GM18508 (cell line): ENCODE data around the gene MAP1B.
"Not testable (repeated sequence)": the region's sequence is repeated elsewhere in the genome, so short reads cannot be mapped to it uniquely, and the experiment has no call there.

Experiments used
- ATAC-seq: cut with Tn5 transposase; IDR thresholded peaks from one replicate; pipeline ENCODE4 v1.9.1; 2021; ENCODE audit warnings: moderate number of reproducible peaks; ENCODE audit not compliant: insufficient read depth, unreplicated experiment

The MAP1B gene

GRCh38 chr5:72107131-72107900 lies at the start of gene MAP1B:
Gene MAP1B (plus strand): TSS chr5:72107475. CDS start chr5:72107532, 57 bp downstream.
- no peak for ATAC-seq

- ATAC-seq: no peak
These were observed 49.5 kb upstream of the MAP1B start for GRCh38 chr5:72057816-72058215.

GRCh38 chr5:72063219-72063819 lies 44.0 kb upstream of the MAP1B start:
- no peak for ATAC-seq

GRCh38 chr5:72064801-72065570 lies 42.3 kb upstream of the MAP1B start:
- no peak for ATAC-seq

GRCh38 chr5:72065751-72066255 lies 41.5 kb upstream of the MAP1B start:
- no peak for ATAC-seq

- ATAC-seq: no peak
These were observed 40.6 kb upstream of the MAP1B start for GRCh38 chr5:72066705-72067107.

GRCh38 chr5:72067682-72068470 lies 39.4 kb upstream of the MAP1B start:
- ATAC-seq: no peak

GRCh38 chr5:72070529-72070928 lies 36.7 kb upstream of the MAP1B start:
- ATAC-seq: no peak

- ATAC-seq: no peak
These were observed 35.4 kb upstream of the MAP1B start for GRCh38 chr5:72071906-72072305.

- ATAC-seq: no peak
These were observed 33.0 kb upstream of the MAP1B start for GRCh38 chr5:72074251-72074650.

GRCh38 chr5:72075461-72075860 lies 31.8 kb upstream of the MAP1B start:
- ATAC-seq: no peak

GRCh38 chr5:72076621-72077300 lies 30.5 kb upstream of the MAP1B start:
- ATAC-seq: no peak

- no peak for ATAC-seq
These were observed 29.9 kb upstream of the MAP1B start for GRCh38 chr5:72077390-72077789.

- ATAC-seq: no peak
These were observed 28.0 kb upstream of the MAP1B start for GRCh38 chr5:72079288-72079687.

GRCh38 chr5:72082048-72082447 lies 25.2 kb upstream of the MAP1B start:
- ATAC-seq: no peak

- no peak for ATAC-seq
These were observed 22.4 kb upstream of the MAP1B start for GRCh38 chr5:72084876-72085275.

GRCh38 chr5:72085319-72085718 lies 22.0 kb upstream of the MAP1B start:
- no peak for ATAC-seq

- not testable (repeated sequence) for ATAC-seq
These were observed 17.6 kb upstream of the MAP1B start for GRCh38 chr5:72089713-72090112.

- ATAC-seq: no peak
These were observed 15.2 kb upstream of the MAP1B start for GRCh38 chr5:72092074-72092473.

GRCh38 chr5:72093217-72093616 lies 14.1 kb upstream of the MAP1B start:
- ATAC-seq: no peak
